ENCODE results near the gene LSAMP.

Gene LSAMP

GRCh38 chr3:116445990-116446389 lies 703 bp upstream of the LSAMP start:
- H3K4me1 ChIP-seq (ENCODE audit: insufficient read depth, low read length), result peaks cover 38% of the 10 kb centered on the region
- no peaks in the 10 kb centered on the region for H3K36me3 ChIP-seq (ENCODE audit: insufficient read depth, low read length)
- H3K27me3 ChIP-seq (ENCODE audit: insufficient read depth, low read length), result no peaks in the 10 kb centered on the region
- H2AFZ ChIP-seq (ENCODE audit: low read depth, low read length), result no peak overlapping the region
- H3K9me3 ChIP-seq (ENCODE audit: low read length), result no peaks in the 10 kb centered on the region
- H3K4me3 ChIP-seq (ENCODE audit: low read length), result peak overlapping the region; percentile 16

- peak overlapping the region; percentile 61 for H3K4me3 ChIP-seq (ENCODE audit: low read length)
- no peaks in the 10 kb centered on the region for H3K36me3 ChIP-seq (ENCODE audit: insufficient read depth, low read length)
- H3K9me3 ChIP-seq (ENCODE audit: low read length), result no peaks in the 10 kb centered on the region
- H3K27me3 ChIP-seq (ENCODE audit: insufficient read depth, low read length), result no peaks in the 10 kb centered on the region
- H3K4me1 ChIP-seq (ENCODE audit: insufficient read depth, low read length), result peaks cover 38% of the 10 kb centered on the region
- peak overlapping the region; percentile 88 for H2AFZ ChIP-seq (ENCODE audit: low read depth, low read length)
These were observed 422 bp downstream of the LSAMP start for GRCh38 chr3:116444819-116445310.

- H3K36me3 ChIP-seq (ENCODE audit: insufficient read depth, low read length), result no peaks in the 10 kb centered on the region
- no peaks in the 10 kb centered on the region for H3K27me3 ChIP-seq (ENCODE audit: insufficient read depth, low read length)
- no peaks in the 10 kb centered on the region for H3K9me3 ChIP-seq (ENCODE audit: low read length)
- peaks cover 38% of the 10 kb centered on the region for H3K4me1 ChIP-seq (ENCODE audit: insufficient read depth, low read length)
- H3K4me3 ChIP-seq (ENCODE audit: low read length), result peak overlapping the region; percentile 61
- peak overlapping the region; percentile 88 for H2AFZ ChIP-seq (ENCODE audit: low read depth, low read length)
These were observed 1.1 kb downstream of the LSAMP start for GRCh38 chr3:116444115-116444747.

- H3K9me3 ChIP-seq (ENCODE audit: low read length), result no peaks in the 10 kb centered on the region
- H3K4me3 ChIP-seq (ENCODE audit: low read length), result peak overlapping the region; percentile 61
These were observed 2.1 kb downstream of the LSAMP start for GRCh38 chr3:116443191-116443661.

GRCh38 chr3:116442331-116443021 lies 2.8 kb downstream of the LSAMP start:
- peak overlapping the region; percentile 88 for H2AFZ ChIP-seq (ENCODE audit: low read depth, low read length)
- H3K36me3 ChIP-seq (ENCODE audit: insufficient read depth, low read length), result no peaks in the 10 kb centered on the region
- no peaks in the 10 kb centered on the region for H3K9me3 ChIP-seq (ENCODE audit: low read length)
- peaks cover 38% of the 10 kb centered on the region for H3K4me1 ChIP-seq (ENCODE audit: insufficient read depth, low read length)
- no peaks in the 10 kb centered on the region for H3K27me3 ChIP-seq (ENCODE audit: insufficient read depth, low read length)
- peak overlapping the region; percentile 61 for H3K4me3 ChIP-seq (ENCODE audit: low read length)

More at GRCh38 chr3:116443191-116443661, 2.1 kb downstream of the LSAMP start:
- peak overlapping the region; percentile 88 for H2AFZ ChIP-seq (ENCODE audit: low read depth, low read length)
- H3K36me3 ChIP-seq (ENCODE audit: insufficient read depth, low read length), result no peaks in the 10 kb centered on the region
- peaks cover 38% of the 10 kb centered on the region for H3K4me1 ChIP-seq (ENCODE audit: insufficient read depth, low read length)
- H3K27me3 ChIP-seq (ENCODE audit: insufficient read depth, low read length), result no peaks in the 10 kb centered on the region

GRCh38 chr3:116441652-116442051 lies 3.6 kb downstream of the LSAMP start:
- Histone ChIP-seq H3K9me3 (ENCODE audit: low read length) (no peaks in the 10 kb centered on the region), H3K36me3 (ENCODE audit: insufficient read depth, low read length) (no peaks in the 10 kb centered on the region), H3K4me1 (ENCODE audit: insufficient read depth, low read length) (peaks cover 38% of the 10 kb centered on the region), H3K27me3 (ENCODE audit: insufficient read depth, low read length) (no peaks in the 10 kb centered on the region), H2AFZ (ENCODE audit: low read depth, low read length) (no peak overlapping the region), H3K4me3 (ENCODE audit: low read length) (no peak overlapping the region)

- Histone ChIP-seq H3K4me3 (ENCODE audit: low read length) (no peak overlapping the region), H3K4me1 (ENCODE audit: insufficient read depth, low read length) (peaks cover 31% of the 10 kb centered on the region), H3K9me3 (ENCODE audit: low read length) (no peaks in the 10 kb centered on the region), H3K27me3 (ENCODE audit: insufficient read depth, low read length) (no peaks in the 10 kb centered on the region), H2AFZ (ENCODE audit: low read depth, low read length) (no peak overlapping the region), H3K36me3 (ENCODE audit: insufficient read depth, low read length) (no peaks in the 10 kb centered on the region)
These were observed 5.1 kb downstream of the LSAMP start for GRCh38 chr3:116440196-116440595.

GRCh38 chr3:116433552-116433951 lies 11.7 kb downstream of the LSAMP start:
- H3K27me3 ChIP-seq (ENCODE audit: insufficient read depth, low read length), result no peaks in the 10 kb centered on the region

GRCh38 chr3:116432795-116433194 lies 12.5 kb downstream of the LSAMP start:
- H3K4me3 ChIP-seq (ENCODE audit: low read length), result no peak overlapping the region
- no peak overlapping the region for H2AFZ ChIP-seq (ENCODE audit: low read depth, low read length)
- H3K4me1 ChIP-seq (ENCODE audit: insufficient read depth, low read length), result no peaks in the 10 kb centered on the region
- no peaks in the 10 kb centered on the region for H3K27me3 ChIP-seq (ENCODE audit: insufficient read depth, low read length)
- H3K36me3 ChIP-seq (ENCODE audit: insufficient read depth, low read length), result no peaks in the 10 kb centered on the region
- no peaks in the 10 kb centered on the region for H3K9me3 ChIP-seq (ENCODE audit: low read length)

More at GRCh38 chr3:116433552-116433951, 11.7 kb downstream of the LSAMP start:
- no peak overlapping the region for H2AFZ ChIP-seq (ENCODE audit: low read depth, low read length)
- H3K4me3 ChIP-seq (ENCODE audit: low read length), result no peak overlapping the region
- H3K4me1 ChIP-seq (ENCODE audit: insufficient read depth, low read length), result no peaks in the 10 kb centered on the region
- no peaks in the 10 kb centered on the region for H3K36me3 ChIP-seq (ENCODE audit: insufficient read depth, low read length)
- H3K9me3 ChIP-seq (ENCODE audit: low read length), result no peaks in the 10 kb centered on the region

GRCh38 chr3:116429479-116430269 lies 15.6 kb downstream of the LSAMP start:
- Histone ChIP-seq H2AFZ (ENCODE audit: low read depth, low read length) (no peak overlapping the region), H3K4me3 (ENCODE audit: low read length) (no peak overlapping the region), H3K27me3 (ENCODE audit: insufficient read depth, low read length) (no peaks in the 10 kb centered on the region), H3K4me1 (ENCODE audit: insufficient read depth, low read length) (peaks cover 2% of the 10 kb centered on the region), H3K9me3 (ENCODE audit: low read length) (no peaks in the 10 kb centered on the region), H3K36me3 (ENCODE audit: insufficient read depth, low read length) (no peaks in the 10 kb centered on the region)

- no peaks in the 10 kb centered on the region for H3K9me3 ChIP-seq (ENCODE audit: low read length)
- H3K4me3 ChIP-seq (ENCODE audit: low read length), result no peak overlapping the region
- H3K4me1 ChIP-seq (ENCODE audit: insufficient read depth, low read length), result peaks cover 18% of the 10 kb centered on the region
- no peaks in the 10 kb centered on the region for H3K36me3 ChIP-seq (ENCODE audit: insufficient read depth, low read length)
- H2AFZ ChIP-seq (ENCODE audit: low read depth, low read length), result no peak overlapping the region
- no peaks in the 10 kb centered on the region for H3K27me3 ChIP-seq (ENCODE audit: insufficient read depth, low read length)
These were observed 19.3 kb downstream of the LSAMP start for GRCh38 chr3:116426036-116426435.

- H3K27me3 ChIP-seq (ENCODE audit: insufficient read depth, low read length), result no peaks in the 10 kb centered on the region
- H3K4me3 ChIP-seq (ENCODE audit: low read length), result no peak overlapping the region
- peaks cover 18% of the 10 kb centered on the region for H3K4me1 ChIP-seq (ENCODE audit: insufficient read depth, low read length)
- no peak overlapping the region for H2AFZ ChIP-seq (ENCODE audit: low read depth, low read length)
- H3K36me3 ChIP-seq (ENCODE audit: insufficient read depth, low read length), result no peaks in the 10 kb centered on the region
- no peaks in the 10 kb centered on the region for H3K9me3 ChIP-seq (ENCODE audit: low read length)
These were observed 20.2 kb downstream of the LSAMP start for GRCh38 chr3:116425126-116425525.

GRCh38 chr3:116423945-116424344 lies 21.3 kb downstream of the LSAMP start:
- Histone ChIP-seq H3K4me1 (ENCODE audit: insufficient read depth, low read length) (peaks cover 18% of the 10 kb centered on the region), H2AFZ (ENCODE audit: low read depth, low read length) (peak overlapping the region; percentile 27), H3K27me3 (ENCODE audit: insufficient read depth, low read length) (no peaks in the 10 kb centered on the region), H3K36me3 (ENCODE audit: insufficient read depth, low read length) (no peaks in the 10 kb centered on the region), H3K9me3 (ENCODE audit: low read length) (no peaks in the 10 kb centered on the region), H3K4me3 (ENCODE audit: low read length) (no peak overlapping the region)
